HG02852 (cell line): ENCODE measurements around the gene ZNF230.

Experiments
- ATAC-seq: cut with Tn5 transposase; IDR thresholded peaks from one replicate; pipeline ENCODE4 v1.9.1; 2021; ENCODE audit warnings: mild to moderate bottlenecking, moderate library complexity; ENCODE audit not compliant: unreplicated experiment

ZNF230 gene

GRCh38 chr19:44002566-44003460 lies at the start of gene ZNF230:
ZNF230 (plus strand) TSS chr19:44002957; CDS start chr19:44007079, 4,122 bp downstream.
- peak; percentile 87 for ATAC-seq

- ATAC-seq, result no peak
These were observed 45.9 kb upstream of the ZNF230 start for GRCh38 chr19:43956827-43957226.

- ATAC-seq, result no peak
These were observed 44.9 kb upstream of the ZNF230 start for GRCh38 chr19:43957891-43958290.

GRCh38 chr19:43960411-43960810 lies 42.3 kb upstream of the ZNF230 start:
- ATAC-seq, result no peak

- no peak for ATAC-seq
These were observed 36.6 kb upstream of the ZNF230 start for GRCh38 chr19:43966079-43966694.

- ATAC-seq, result no peak
These were observed 26.0 kb upstream of the ZNF230 start for GRCh38 chr19:43976732-43977131.

- no peak for ATAC-seq
These were observed 19.2 kb upstream of the ZNF230 start for GRCh38 chr19:43983544-43983911.

GRCh38 chr19:43983912-43984686 lies 18.7 kb upstream of the ZNF230 start, which contains the start of gene ZNF155:
ZNF155 (plus strand) TSS chr19:43984188; CDS start chr19:43988544, 4,356 bp downstream.
- ATAC-seq, result peak; percentile 67

GRCh38 chr19:43984687-43985000 lies 18.1 kb upstream of the ZNF230 start:
- peak; percentile 29 for ATAC-seq

GRCh38 chr19:43997631-43998290 lies 5.0 kb upstream of the ZNF230 start:
- no peak for ATAC-seq

- no peak for ATAC-seq
These were observed 568 bp upstream of the ZNF230 start for GRCh38 chr19:44002212-44002565.

GRCh38 chr19:44003461-44004009 lies 778 bp downstream of the ZNF230 start:
- ATAC-seq, result peak; percentile 14

GRCh38 chr19:44005973-44006372 lies 3.2 kb downstream of the ZNF230 start:
- no peak for ATAC-seq

GRCh38 chr19:44007473-44007872 lies 4.7 kb downstream of the ZNF230 start:
- ATAC-seq, result no peak

- no peak for ATAC-seq
These were observed 7.7 kb downstream of the ZNF230 start for GRCh38 chr19:44010468-44010867.

- no peak for ATAC-seq
These were observed 16.7 kb downstream of the ZNF230 start for GRCh38 chr19:44019498-44019897.

- ATAC-seq, result no peak
These were observed 18.5 kb downstream of the ZNF230 start for GRCh38 chr19:44021221-44021620.

GRCh38 chr19:44024900-44025216 lies 22.1 kb downstream of the ZNF230 start:
- no peak for ATAC-seq

- peak; percentile 93 for ATAC-seq
These were observed 22.6 kb downstream of the ZNF230 start, which contains the start of gene ZNF222 for GRCh38 chr19:44025217-44025936. ZNF222 (plus strand) TSS chr19:44025379; CDS start chr19:44025437, 58 bp downstream.

- no peak for ATAC-seq
These were observed 23.9 kb downstream of the ZNF230 start for GRCh38 chr19:44026622-44027021.
